Jurkat, Clone E6-1 (cell line): ENCODE results near the gene GDA.
"Not testable (repeated sequence)": the region's sequence is repeated elsewhere in the genome, so short reads cannot be mapped to it uniquely, and the experiment has no call there.

Experiments used
- DNase-seq: peaks from one replicate; pipeline ENCODE4 v3.0.0-alpha.2; 2011; ENCODE audit warnings: low read depth, low spot score
- H3K4me3 ChIP-seq: 2 replicates; pipeline ENCODE4 v1.5.1; 2011; ENCODE audit warnings: mild to moderate bottlenecking, low read length, control low read depth, moderate library complexity

GDA gene

DNA sequence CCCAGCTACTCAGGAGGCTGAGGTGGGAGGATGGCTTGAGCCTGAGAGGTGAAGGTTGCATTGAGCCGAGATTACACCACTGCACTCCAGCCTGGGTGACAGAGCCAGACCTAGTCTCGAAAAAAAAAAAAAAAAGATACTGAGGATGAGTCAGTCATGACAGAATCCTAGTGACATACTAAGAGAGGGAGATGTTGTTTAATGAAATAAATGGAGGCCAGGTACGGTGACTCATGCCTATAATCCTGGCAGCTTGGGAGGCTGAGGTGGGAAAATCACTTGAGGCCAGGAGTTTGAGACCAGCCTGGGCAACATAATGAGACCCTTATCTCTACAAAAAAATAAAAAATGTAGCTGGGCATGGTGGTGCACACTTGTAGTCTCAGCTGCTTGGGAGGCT lies 108.6 kb downstream of the GDA start:
- no peak for DNase-seq
- H3K4me3 ChIP-seq, result no peak overlapping the region

DNA sequence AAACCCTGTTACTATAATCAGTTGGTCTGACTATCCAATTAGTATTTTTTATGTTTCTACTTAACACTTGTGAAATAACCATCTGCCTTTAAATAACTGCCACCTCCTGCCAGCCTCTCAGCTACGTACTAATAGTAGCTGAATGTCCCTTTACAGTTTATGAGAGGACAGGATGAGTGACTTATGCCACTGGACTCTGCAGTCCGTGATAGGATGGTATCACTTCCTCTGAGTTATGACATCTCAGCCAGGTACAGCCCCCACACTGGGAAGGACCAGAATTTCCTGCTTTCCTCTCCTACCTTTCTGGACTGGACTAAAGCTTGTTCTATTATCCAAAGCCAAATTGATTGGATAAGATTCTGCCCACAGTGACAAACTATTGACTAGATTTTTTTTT lies 112.8 kb downstream of the GDA start:
- no peak overlapping the region for H3K4me3 ChIP-seq
- no peak for DNase-seq

- H3K4me3 ChIP-seq, result no peak overlapping the region
- DNase-seq, result no peak
These were observed 114.3 kb downstream of the GDA start for GRCh38 chr9:72263572-72263971.

DNA sequence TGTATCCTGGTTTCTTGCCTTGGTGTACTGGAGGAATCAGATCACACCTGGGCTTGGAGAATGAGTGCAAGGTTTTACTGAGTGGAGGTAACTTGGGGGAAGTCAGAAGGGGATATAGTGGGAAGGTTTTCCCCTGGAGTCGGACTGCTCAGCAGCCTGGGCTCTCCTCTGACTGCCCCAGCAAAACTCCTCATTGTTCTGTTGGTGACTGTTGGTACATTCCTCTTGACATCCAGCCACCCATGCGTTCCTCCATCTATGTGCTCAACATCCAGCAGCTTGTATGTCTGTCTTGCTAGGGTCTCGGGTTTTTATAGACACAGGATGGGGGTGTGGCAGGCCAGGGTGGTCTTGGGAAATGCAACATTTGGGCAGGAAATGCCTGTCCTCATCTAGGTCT lies 119.7 kb downstream of the GDA start:
- no peak overlapping the region for H3K4me3 ChIP-seq
- no peak for DNase-seq

DNA sequence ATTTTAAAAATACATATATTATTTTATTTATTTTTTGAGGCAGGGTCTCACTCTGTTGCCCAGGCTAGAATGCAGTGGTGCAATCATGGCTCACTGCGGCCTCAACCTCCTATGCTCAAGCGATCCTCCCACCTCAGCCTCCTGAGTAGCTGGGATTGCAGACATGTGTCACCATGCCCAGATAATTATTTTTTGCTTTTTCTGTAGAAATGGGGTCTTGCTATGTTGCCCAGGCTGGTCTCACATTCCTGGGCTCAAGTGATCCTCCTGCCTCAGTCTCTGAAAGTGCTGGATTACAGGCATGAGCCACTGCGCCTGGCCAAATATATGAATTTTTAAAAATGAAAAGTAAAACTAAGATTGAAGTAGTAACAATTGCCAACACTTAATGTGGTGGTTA lies 121.1 kb downstream of the GDA start:
- not testable (repeated sequence) for DNase-seq, H3K4me3 ChIP-seq

- H3K4me3 ChIP-seq, result no peak overlapping the region
- DNase-seq, result peak; percentile 37
These were observed 122.6 kb downstream of the GDA start for GRCh38 chr9:72271613-72272478.

GRCh38 chr9:72274441-72274840 lies 125.2 kb downstream of the GDA start:
- no peak for DNase-seq

GRCh38 chr9:72274916-72275315 lies 125.7 kb downstream of the GDA start:
- no peak overlapping the region for H3K4me3 ChIP-seq
- DNase-seq, result no peak

More at GRCh38 chr9:72274441-72274840, 125.2 kb downstream of the GDA start:
- no peak overlapping the region for H3K4me3 ChIP-seq

GRCh38 chr9:72276429-72276828 lies 127.2 kb downstream of the GDA start:
- no peak for DNase-seq
- H3K4me3 ChIP-seq, result no peak overlapping the region

DNA sequence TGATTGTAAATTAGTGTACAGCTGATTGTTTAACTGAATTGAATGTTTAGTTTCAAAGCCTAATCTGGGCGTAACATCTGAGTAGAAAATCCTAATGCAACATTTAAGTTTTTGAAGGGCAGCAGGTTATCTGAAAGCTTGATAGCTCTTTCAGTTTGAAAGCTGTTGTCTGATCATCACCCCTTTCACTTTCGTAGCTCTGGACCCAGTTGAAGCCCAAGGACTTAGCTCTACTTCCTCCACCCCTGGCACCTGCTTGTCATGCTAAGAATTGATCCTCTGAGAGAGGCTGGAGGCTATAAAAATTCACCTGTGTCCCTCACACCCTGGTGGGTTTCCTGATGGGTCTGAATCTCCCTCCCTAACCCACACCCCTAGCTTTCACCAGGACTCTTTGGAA lies 129.7 kb downstream of the GDA start:
- H3K4me3 ChIP-seq, result no peak overlapping the region
- DNase-seq, result no peak

DNA sequence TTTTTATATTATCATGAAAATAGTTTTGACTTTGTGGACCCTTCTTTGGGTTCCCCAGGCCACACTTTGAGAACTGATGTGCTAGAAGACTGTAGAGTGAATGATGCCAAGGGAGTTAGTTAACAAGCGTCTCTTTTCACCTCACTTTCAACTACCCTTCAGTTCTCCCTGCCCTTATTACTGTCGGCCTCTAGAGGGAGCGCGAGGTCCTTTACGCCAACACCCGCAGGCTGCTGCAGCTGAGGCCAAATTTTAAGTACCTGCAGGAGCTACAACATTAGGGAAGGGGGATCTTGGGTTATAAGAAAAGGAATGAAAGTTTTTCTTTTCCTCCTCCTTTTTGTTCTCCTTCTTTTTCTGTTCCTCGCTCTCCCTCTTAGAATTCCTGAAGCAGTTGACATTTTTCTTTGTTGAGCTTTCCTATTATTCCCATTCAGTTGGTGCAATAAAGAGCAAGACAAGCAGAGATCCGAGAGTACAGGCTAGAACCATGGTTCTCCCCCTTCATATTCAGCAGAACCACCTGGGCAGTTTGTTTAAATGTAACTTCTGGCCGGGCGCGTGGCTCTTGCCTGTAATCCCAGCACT lies 131.8 kb downstream of the GDA start:
- peak; percentile 56 for DNase-seq
- H3K4me3 ChIP-seq, result no peak overlapping the region

GRCh38 chr9:72289401-72289800 lies 140.2 kb downstream of the GDA start:
- no peak overlapping the region for H3K4me3 ChIP-seq
- DNase-seq, result no peak

DNA sequence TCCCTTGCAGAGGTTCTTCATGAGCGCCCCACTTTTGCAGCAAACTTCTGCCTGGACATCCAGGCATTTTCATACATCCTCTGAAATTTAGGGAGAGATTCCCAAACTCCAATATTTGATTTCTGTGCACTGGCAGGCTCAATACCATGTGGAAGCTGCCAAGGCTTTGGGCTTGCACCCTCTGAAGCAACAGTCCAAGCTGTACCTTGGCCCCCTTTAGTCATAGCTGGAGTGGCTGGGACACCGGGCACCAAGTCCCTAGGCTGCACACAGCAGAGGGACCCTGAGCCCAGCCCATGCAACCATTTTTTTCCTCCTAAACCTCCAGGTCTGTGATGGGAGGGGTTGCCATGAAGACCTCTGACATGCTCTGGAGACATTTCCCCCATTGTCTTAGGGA lies 141.1 kb downstream of the GDA start:
- DNase-seq, result no peak
- H3K4me3 ChIP-seq, result no peak overlapping the region

- H3K4me3 ChIP-seq, DNase-seq: not testable (repeated sequence)
These were observed 142.3 kb downstream of the GDA start for GRCh38 chr9:72291576-72291975.

GRCh38 chr9:72292256-72292682 lies 143.0 kb downstream of the GDA start:
- no peak overlapping the region for H3K4me3 ChIP-seq

GRCh38 chr9:72292874-72293607 lies 143.8 kb downstream of the GDA start:
- peak; percentile 30 for DNase-seq
- no peak overlapping the region for H3K4me3 ChIP-seq

More at GRCh38 chr9:72292256-72292682, 143.0 kb downstream of the GDA start:
- peak; percentile 15 for DNase-seq

DNA sequence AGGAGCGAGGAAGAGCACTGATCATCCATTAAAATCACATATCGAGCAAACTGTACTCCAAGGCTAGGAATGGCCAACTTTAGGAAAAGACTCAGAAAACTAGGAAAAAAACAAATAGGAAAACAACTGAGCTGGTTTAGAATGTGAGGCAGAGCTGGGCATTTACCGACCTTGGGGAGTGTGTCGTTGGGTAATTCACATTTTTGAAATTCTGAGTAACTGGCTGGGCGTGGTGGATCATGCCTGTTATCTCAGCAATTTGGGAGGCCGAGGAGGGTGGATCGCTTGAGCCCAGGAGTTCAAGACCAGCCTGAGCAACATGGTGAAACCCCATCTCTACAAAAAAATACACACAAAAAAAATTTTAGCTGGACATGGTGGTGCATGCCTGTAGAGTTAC lies 145.7 kb downstream of the GDA start:
- no peak for DNase-seq
- H3K4me3 ChIP-seq, result no peak overlapping the region

DNA sequence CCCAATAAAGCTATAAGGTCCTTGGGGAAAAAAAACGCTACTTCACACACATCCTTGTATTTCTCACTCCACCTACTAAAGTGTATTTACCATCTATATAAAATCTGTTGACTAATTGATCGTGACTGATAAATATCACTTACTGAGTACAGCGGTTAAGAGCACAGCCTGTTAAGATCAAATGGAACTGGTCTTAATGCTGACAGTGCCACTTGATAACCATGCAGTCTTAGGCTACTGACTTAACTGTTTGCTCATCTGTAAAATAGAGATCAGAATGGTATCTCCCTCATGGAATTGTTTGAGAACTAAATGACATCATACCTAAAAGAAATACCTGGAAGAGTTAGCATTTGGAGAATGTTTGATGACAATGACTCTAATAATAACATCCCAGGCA lies 148.3 kb downstream of the GDA start:
- no peak for DNase-seq

DNA sequence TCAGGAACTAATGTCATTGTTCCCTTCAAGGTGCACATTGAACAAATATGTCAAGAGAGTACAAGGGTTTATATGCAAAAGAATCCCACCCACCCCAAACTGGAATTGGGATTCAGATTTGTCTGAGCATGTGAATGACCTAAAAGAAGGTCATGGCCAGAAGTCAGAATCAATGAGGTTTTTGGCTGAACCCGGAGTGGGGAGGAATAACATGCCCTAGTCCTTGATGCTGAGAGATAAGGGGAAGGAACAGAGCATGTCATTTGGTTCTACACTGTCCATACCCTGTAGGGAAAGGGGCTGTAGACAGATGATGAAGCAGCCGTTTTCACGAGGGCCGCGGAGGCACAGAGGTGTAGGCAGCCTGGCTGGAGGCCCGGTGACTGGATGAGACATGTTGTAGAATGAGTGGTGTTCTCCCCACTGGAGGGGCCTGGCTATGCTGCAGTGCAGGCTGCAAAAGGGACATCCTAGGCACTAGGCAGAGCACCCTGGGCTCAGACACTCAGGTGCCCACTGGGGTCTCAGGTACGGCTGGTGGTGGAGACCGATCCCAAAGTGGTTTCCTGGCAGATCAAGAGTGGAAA lies 149.9 kb downstream of the GDA start:
- H3K4me3 ChIP-seq, result no peak overlapping the region
- no peak for DNase-seq

More for the DNA sequence above, 148.3 kb downstream of the GDA start:
- H3K4me3 ChIP-seq, result no peak overlapping the region

GRCh38 chr9:72300873-72301272 lies 151.6 kb downstream of the GDA start:
- no peak overlapping the region for H3K4me3 ChIP-seq
- DNase-seq, result no peak
